ENCODE results near the gene DNAJA4. TPM values are rescaled to one million over a fixed set of nuclear protein-coding genes. Genes with fewer than 3 reads are reported as not detected.

Gene DNAJA4
- total RNA-seq, 4 donors from 2014 or later = 9.9 to 33.9 (median 24.5) TPM

DNA sequence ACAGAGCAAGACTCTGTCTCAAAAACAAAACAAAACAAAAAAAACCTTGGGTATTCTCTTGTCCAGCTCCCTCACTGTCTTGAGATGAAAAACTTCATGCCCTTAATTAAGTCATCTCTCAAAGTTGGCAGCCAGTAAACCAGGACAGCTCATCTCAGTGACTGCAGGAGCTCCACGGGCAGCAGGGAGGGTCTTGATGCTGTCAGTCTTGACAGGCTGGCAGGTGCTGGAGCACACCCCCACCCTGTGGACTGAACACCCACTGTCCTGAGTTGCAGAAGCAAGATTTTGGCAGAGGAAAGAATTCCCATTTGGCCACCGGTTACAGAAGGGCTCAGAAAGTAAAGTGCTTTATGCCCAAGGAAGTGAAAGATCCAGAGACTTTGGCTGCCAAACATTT, 8.0 kb downstream of the DNAJA4 start:
- Histone ChIP-seq H3K4me1 (peaks cover 0 to 17% (median 0%) of the 10 kb centered on the region in 3 donors), H3K27me3 (no peaks in the 10 kb centered on the region), H3K27ac (no peak overlapping the region), H3K9me3 (no peaks in the 10 kb centered on the region), H3K36me3 (peaks cover 0 to 54% of the 10 kb centered on the region in 2 donors), H3K4me3 (no peak overlapping the region)
- WGBS, 2 donors (ENCODE audit: low coverage in 1 of 2) = 53 to 78% methylated on average over 1 to 2 of the region's 2 CpGs
- ATAC-seq = no peak
- TF ChIP-seq, protein P1, sequence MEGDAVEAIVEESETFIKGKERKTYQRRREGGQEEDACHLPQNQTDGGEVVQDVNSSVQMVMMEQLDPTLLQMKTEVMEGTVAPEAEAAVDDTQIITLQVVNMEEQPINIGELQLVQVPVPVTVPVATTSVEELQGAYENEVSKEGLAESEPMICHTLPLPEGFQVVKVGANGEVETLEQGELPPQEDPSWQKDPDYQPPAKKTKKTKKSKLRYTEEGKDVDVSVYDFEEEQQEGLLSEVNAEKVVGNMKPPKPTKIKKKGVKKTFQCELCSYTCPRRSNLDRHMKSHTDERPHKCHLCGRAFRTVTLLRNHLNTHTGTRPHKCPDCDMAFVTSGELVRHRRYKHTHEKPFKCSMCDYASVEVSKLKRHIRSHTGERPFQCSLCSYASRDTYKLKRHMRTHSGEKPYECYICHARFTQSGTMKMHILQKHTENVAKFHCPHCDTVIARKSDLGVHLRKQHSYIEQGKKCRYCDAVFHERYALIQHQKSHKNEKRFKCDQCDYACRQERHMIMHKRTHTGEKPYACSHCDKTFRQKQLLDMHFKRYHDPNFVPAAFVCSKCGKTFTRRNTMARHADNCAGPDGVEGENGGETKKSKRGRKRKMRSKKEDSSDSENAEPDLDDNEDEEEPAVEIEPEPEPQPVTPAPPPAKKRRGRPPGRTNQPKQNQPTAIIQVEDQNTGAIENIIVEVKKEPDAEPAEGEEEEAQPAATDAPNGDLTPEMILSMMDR (IDR thresholded peaks at IDR 0.05) = no peak
- TF ChIP-seq POLR2AphosphoS5 (IDR thresholded peaks at IDR 0.05) (no peak), EP300 (IDR thresholded peaks at IDR 0.05) (no peak), POLR2A (IDR thresholded peaks at IDR 0.05) (no peak)

DNA sequence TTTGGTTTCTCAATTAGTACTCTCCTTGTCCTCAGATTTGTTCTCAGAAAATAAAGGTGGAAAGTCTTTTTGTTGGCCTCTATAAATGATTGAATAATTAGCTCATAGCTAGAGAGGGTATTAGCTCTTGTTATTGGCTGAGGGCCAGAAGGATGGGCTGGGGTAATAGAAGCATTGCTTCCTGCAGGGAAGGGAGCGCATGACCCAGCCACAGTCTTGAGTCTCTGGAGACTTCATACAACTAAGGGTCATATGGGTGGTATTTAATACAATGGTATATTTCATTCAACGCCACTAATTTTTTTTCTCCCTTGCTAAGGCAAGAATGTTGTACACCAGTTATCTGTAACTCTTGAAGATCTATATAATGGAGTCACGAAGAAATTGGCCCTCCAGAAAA, 8.4 kb downstream of the DNAJA4 start:
- no peak for ATAC-seq
- no peaks in the 10 kb centered on the region for H3K27me3 ChIP-seq
- H3K9me3 ChIP-seq = no peaks in the 10 kb centered on the region
- no peak overlapping the region for H3K27ac ChIP-seq
- peaks cover 0 to 12% (median 0%) of the 10 kb centered on the region in 3 donors for H3K4me1 ChIP-seq
- H3K36me3 ChIP-seq = peaks cover 0 to 59% of the 10 kb centered on the region in 2 donors
- H3K4me3 ChIP-seq = no peak overlapping the region
- 89% methylated on average over 3 of the region's 3 CpGs for WGBS, 2 donors (ENCODE audit: low coverage in 1 of 2)
- TF ChIP-seq, protein P1 (IDR thresholded peaks at IDR 0.05) = no peak
- TF ChIP-seq POLR2A (IDR thresholded peaks at IDR 0.05) (no peak), POLR2AphosphoS5 (IDR thresholded peaks at IDR 0.05) (no peak), EP300 (IDR thresholded peaks at IDR 0.05) (no peak)

DNA sequence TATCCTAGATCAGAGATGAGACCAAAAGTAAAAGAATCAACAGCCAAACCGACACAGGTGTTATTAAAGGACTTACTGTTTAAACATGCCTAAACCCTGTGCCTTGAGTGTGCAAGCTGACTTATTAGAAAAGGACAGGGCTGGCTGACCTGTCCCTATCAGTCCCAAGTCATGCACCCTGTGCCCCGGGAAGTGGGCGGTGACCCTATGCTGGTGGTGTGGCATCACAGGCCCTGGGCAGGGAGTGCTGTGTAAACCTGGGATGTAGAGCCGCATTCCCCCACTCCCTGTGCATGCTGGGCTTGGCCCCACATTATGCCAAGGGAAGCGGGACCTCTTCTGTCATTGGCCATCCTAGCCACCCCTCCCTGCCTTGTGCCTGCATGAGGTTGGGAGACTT, 10.6 kb downstream of the DNAJA4 start:
- H3K36me3 ChIP-seq = peaks cover 0 to 78% of the 10 kb centered on the region in 2 donors

DNA sequence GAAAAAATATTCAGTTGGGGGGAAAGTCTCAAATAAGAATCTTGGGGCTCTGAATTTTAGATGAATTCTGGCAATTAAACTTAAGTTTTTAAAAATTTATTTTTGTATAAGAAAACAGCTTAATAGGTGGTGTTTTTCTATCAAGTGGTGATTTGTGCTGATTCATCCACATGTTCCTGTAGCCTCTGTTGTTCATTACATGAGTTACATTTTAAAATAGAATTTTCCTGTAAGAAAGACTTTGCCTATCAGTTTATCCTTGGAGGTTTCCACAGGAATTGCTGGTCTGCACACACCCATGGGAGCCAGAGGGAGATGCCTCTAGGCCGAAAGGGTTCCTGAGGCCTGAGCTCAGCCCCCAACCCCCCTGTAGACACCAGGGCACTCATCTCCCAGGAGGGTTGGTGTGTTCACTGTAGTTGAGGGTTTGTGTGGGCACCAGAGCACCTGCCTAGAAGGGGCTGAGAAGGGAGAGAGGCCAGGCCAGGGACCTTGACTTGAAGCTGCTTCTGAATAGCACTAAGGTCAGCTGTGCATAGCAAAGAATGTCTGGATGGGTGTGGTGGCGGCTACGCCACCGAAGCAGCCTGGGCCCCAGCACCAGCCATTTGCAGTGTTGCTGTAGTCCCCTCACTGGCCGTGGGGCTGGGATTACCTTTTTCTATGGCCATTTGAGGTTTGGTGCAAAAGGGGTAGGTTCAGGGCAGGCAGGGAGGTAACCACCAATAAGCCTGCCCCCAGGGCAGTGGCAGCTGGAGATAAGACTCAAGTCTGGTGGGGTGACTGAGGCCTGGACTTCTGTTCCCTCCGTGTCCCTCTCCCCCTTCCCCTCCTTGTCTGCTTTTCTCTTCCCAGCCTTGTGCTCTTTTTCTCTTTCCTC, 11.9 kb downstream of the DNAJA4 start:
- no peaks in the 10 kb centered on the region for H3K9me3 ChIP-seq
- no peaks in the 10 kb centered on the region for H3K4me1 ChIP-seq
- no peak overlapping the region for H3K4me3 ChIP-seq
- peaks cover 0 to 83% of the 10 kb centered on the region in 2 donors for H3K36me3 ChIP-seq
- H3K27ac ChIP-seq = no peak overlapping the region
- WGBS, 2 donors (ENCODE audit: low coverage in 1 of 2) = 50 to 70% methylated on average over 1 to 3 of the region's 6 CpGs
- H3K27me3 ChIP-seq = no peaks in the 10 kb centered on the region
- no peak for TF ChIP-seq POLR2A (IDR thresholded peaks at IDR 0.05)
- TF ChIP-seq, protein P1 (IDR thresholded peaks at IDR 0.05) = no peak
- TF ChIP-seq EP300 (IDR thresholded peaks at IDR 0.05) = no peak
- TF ChIP-seq POLR2AphosphoS5 (IDR thresholded peaks at IDR 0.05) = no peak
- ATAC-seq = no peak

More for the DNA sequence above, 10.6 kb downstream of the DNAJA4 start:
- Histone ChIP-seq H3K4me3 (no peak overlapping the region), H3K27me3 (no peaks in the 10 kb centered on the region), H3K27ac (no peak overlapping the region), H3K4me1 (no peaks in the 10 kb centered on the region), H3K9me3 (no peaks in the 10 kb centered on the region)
- 88% methylated on average over 1 of the region's 5 CpGs; no CpG with 5 or more reads in 1 of the 2 donors for WGBS, 2 donors (ENCODE audit: low coverage in 1 of 2)
- ATAC-seq = no peak
- TF ChIP-seq POLR2A (IDR thresholded peaks at IDR 0.05) = no peak
- TF ChIP-seq POLR2AphosphoS5 (IDR thresholded peaks at IDR 0.05) = no peak
- TF ChIP-seq, protein P1 (IDR thresholded peaks at IDR 0.05) = no peak
- TF ChIP-seq EP300 (IDR thresholded peaks at IDR 0.05) = no peak

Measured in gastroesophageal sphincter (tissue), 4 donors.